B cell (primary cell): ENCODE data around the gene FXYD1. TPM values are rescaled to one million over a fixed set of nuclear protein-coding genes. Genes with fewer than 3 reads are reported as not detected.

Experiments used
- ATAC-seq: fragments of 200-7000 bp; cut with Tn5 transposase; one replicate; pipeline ENCODE4 v1.10.0; 2021; ENCODE audit warnings: low read depth, mild to moderate bottlenecking, moderate number of reproducible peaks, moderate library complexity
- CTCF ChIA-PET: fragments of 350-600 bp; sonication (Branson Sonifier 250); formaldehyde crosslinking; loops from one replicate; lab custom pipeline; 2021; ENCODE audit warnings: antibody characterized with exemption, inconsistent platforms; lab: Charles Lee
- POLR2A ChIA-PET: fragments of 350-600 bp; sonication (Branson Sonifier 250); formaldehyde crosslinking; loops from one replicate; lab custom pipeline; 2021; ENCODE audit warnings: antibody characterized with exemption; lab: Charles Lee
- DNase-seq: peaks from one replicate; pipeline ENCODE4 v3.0.0; 2013
- H2AFZ ChIP-seq: 2 replicates; pipeline ENCODE4 v1.6.1; 2012; ENCODE audit warnings: mild to moderate bottlenecking, low read depth, low read length; ENCODE audit not compliant: insufficient read depth, poor library complexity, severe bottlenecking
- H3K27ac ChIP-seq, 2 donors: 1 replicate in 1 of 2; 2 replicates in 1 of 2; pipeline ENCODE4 v1.5.1; 2012 to 2013; ENCODE audit warnings: low read length in 2 of 2, mild to moderate bottlenecking in 2 of 2, moderate library complexity in 1 of 2
- H3K27me3 ChIP-seq, 4 experiments: fragments of 200-600 bp in 1 of 4; sonication (generic) in 1 of 4; replicated peaks in 1 of 4; 1 replicate in 2 of 4; 2 replicates in 2 of 4; pipeline versions ENCODE4 v1.6.1 to v1.7.0; 2013 to 2016; ENCODE audit warnings: low read length in 3 of 4, mild to moderate bottlenecking in 2 of 4, mixed read lengths in 1 of 4, moderate library complexity in 1 of 4; ENCODE audit not compliant: insufficient read depth in 4 of 4, control insufficient read depth in 3 of 4; ENCODE audit errors: control extremely low read depth in 1 of 4
- H3K36me3 ChIP-seq, 2 experiments: replicated peaks in 1 of 2; 1 replicate in 1 of 2; 2 replicates in 1 of 2; pipeline versions ENCODE4 v1.6.1 to v1.7.1; 2013; ENCODE audit warnings: low read length in 1 of 2; ENCODE audit not compliant: insufficient read depth in 2 of 2, control insufficient read depth in 1 of 2; ENCODE audit errors: control extremely low read depth in 1 of 2, extremely low read depth in 1 of 2
- H3K4me1 ChIP-seq, 2 donors: fragments of 200-600 bp in 1 of 2; sonication (generic) in 1 of 2; 1 replicate in 1 of 2; 2 replicates in 1 of 2; pipeline versions ENCODE4 v1.5.1 to v1.6.1; 2013 to 2017; ENCODE audit warnings: low read length in 2 of 2; ENCODE audit not compliant: control insufficient read depth in 2 of 2, insufficient read depth in 2 of 2
- H3K4me2 ChIP-seq: replicated peaks from 2 replicates; pipeline ENCODE3; 2012; ENCODE audit warnings: mild to moderate bottlenecking, low read depth, low read length; ENCODE audit not compliant: poor library complexity, severe bottlenecking
- H3K4me3 ChIP-seq, 5 experiments: fragments of 200-600 bp in 1 of 5; sonication (generic) in 1 of 5; 1 replicate in 3 of 5; 2 replicates in 2 of 5; pipeline versions ENCODE4 v1.5.1 to v1.7.0; 2011 to 2016; ENCODE audit warnings: low read length in 4 of 5, mild to moderate bottlenecking in 4 of 5, low read depth in 2 of 5, control low read depth in 1 of 5, moderate library complexity in 1 of 5; ENCODE audit not compliant: insufficient read depth in 1 of 5; ENCODE audit errors: control extremely low read depth in 1 of 5, extremely low read depth in 1 of 5
- H3K79me2 ChIP-seq: fragments of 200-600 bp; sonication (generic); one replicate; pipeline ENCODE4 v1.6.0; 2016; ENCODE audit warnings: low read length; ENCODE audit not compliant: control insufficient read depth, insufficient read depth
- H3K9ac ChIP-seq: fragments of 200-600 bp; sonication (generic); 2 replicates; pipeline ENCODE4 v1.6.1; 2017; ENCODE audit warnings: mild to moderate bottlenecking, low read length, moderate library complexity
- H3K9me3 ChIP-seq, 3 donors: one replicate each; pipeline versions ENCODE4 v1.6.1 to v1.7.1; 2013; ENCODE audit warnings: low read length in 2 of 3; ENCODE audit not compliant: control insufficient read depth in 2 of 3, insufficient read depth in 1 of 3; ENCODE audit errors: control extremely low read depth in 1 of 3
- H4K20me1 ChIP-seq: 2 replicates; pipeline ENCODE4 v1.6.0; 2012; ENCODE audit warnings: mild to moderate bottlenecking, low read length; ENCODE audit not compliant: insufficient read depth, control insufficient read depth, poor library complexity, severe bottlenecking
- H3K27ac Mint-ChIP-seq: one replicate; pipeline ENCODE4 v1.8.0; 2021; ENCODE audit warnings: mixed read lengths
- H3K27me3 Mint-ChIP-seq: one replicate; pipeline ENCODE4 v1.8.0; 2021; ENCODE audit warnings: mixed read lengths
- H3K4me1 Mint-ChIP-seq: one replicate; pipeline ENCODE4 v1.8.0; 2021; ENCODE audit warnings: mixed read lengths
- H3K4me3 Mint-ChIP-seq: one replicate; pipeline ENCODE4 v1.8.0; 2021; ENCODE audit warnings: mixed read lengths
- H3K9me3 Mint-ChIP-seq: one replicate; pipeline ENCODE4 v1.8.0; 2022; ENCODE audit warnings: mixed read lengths; ENCODE audit not compliant: insufficient read depth
- EZH2 ChIP-seq: IDR thresholded peaks from 2 replicates; pipeline ENCODE4 v1.6.1; 2012; ENCODE audit warnings: borderline replicate concordance, low read depth, mild to moderate bottlenecking, moderate library complexity, low read length; ENCODE audit not compliant: insufficient read depth, poor library complexity, severe bottlenecking
- WGBS: methylation state at CpG from one replicate; pipeline ENCODE4 v1.1.5; 2013; ENCODE audit warnings: missing lambda C conversion rate; ENCODE audit not compliant: insufficient coverage; 5-methylcytosine and 5-hydroxymethylcytosine counted together
- intact Hi-C: fragments of 100-400 bp; cut with micrococcal nuclease; formaldehyde crosslinking; loops from one replicate; pipeline ENCODE4 v1.10.0; 2022
- polyA plus RNA-seq: library from polyadenylated mRNA; depleted of rRNA; stranded (reverse); fragments of >200 nt; gene quantifications from 2 replicates; pipeline ENCODE4 v1.2.3, GENCODE V29; 2012
- total RNA-seq, 2 donors: library from RNA; stranded (reverse); fragments of 120-200 nt in 1 of 2; gene quantifications; 1 replicate in 1 of 2; 2 replicates in 1 of 2; pipeline versions ENCODE4 v1.2.3 to v1.2.4, GENCODE V29; 2013 to 2022
- TF ChIP-seq, protein P1 (sequence below): fragments of 200-600 bp; IDR thresholded peaks from one replicate; pipeline ENCODE4 v1.8.0; 2022; ENCODE audit warnings: antibody characterized with exemption, mild to moderate bottlenecking

Gene FXYD1
- total and polyA plus RNA-seq, 2 donors (not counting 1 experiment from before 2014, with no cell fraction given): 3.1 to 4.7 TPM

DNA sequence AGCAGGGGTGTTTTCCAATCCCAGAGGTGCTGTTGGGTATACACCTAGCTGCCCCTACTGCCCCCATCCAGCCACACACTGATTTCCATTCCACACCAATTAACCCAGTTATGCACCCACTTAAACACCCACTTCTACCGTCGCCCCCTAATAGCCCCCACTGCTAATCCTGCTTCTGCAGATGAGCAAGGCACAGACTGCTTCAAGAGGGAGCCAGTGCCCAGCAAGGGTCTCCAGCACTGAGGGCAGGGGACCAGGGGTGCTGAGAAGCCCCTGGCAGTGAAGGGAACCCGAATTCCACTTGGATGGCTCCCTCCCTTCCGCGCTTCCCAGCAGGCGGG lies 5.6 kb downstream of the FXYD1 start:
- Histone ChIP-seq H2AFZ (no peak overlapping the region), H3K9ac (no peak overlapping the region), H3K4me2 (no peak overlapping the region), H3K27me3 (peaks cover 0 to 13% (median 3%) of the 10 kb centered on the region in 4 experiments), H3K4me3 (no peak overlapping the region), H3K9me3 (no peaks in the 10 kb centered on the region), H3K27ac (no peak overlapping the region), H3K36me3 (no peaks in the 10 kb centered on the region), H3K79me2 (no peaks in the 10 kb centered on the region), H3K4me1 (peaks cover 25 to 37% of the 10 kb centered on the region in 2 donors), H4K20me1 (no peaks in the 10 kb centered on the region)
- TF ChIP-seq, protein P1, sequence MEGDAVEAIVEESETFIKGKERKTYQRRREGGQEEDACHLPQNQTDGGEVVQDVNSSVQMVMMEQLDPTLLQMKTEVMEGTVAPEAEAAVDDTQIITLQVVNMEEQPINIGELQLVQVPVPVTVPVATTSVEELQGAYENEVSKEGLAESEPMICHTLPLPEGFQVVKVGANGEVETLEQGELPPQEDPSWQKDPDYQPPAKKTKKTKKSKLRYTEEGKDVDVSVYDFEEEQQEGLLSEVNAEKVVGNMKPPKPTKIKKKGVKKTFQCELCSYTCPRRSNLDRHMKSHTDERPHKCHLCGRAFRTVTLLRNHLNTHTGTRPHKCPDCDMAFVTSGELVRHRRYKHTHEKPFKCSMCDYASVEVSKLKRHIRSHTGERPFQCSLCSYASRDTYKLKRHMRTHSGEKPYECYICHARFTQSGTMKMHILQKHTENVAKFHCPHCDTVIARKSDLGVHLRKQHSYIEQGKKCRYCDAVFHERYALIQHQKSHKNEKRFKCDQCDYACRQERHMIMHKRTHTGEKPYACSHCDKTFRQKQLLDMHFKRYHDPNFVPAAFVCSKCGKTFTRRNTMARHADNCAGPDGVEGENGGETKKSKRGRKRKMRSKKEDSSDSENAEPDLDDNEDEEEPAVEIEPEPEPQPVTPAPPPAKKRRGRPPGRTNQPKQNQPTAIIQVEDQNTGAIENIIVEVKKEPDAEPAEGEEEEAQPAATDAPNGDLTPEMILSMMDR: no peak
- TF ChIP-seq EZH2: no peak
- no peak for ATAC-seq
- WGBS: 82% methylated on average over 3 of the region's 6 CpGs
- intact Hi-C loops: loop anchor here (10.0 kb wide), 2 partner anchors 181 to 351 kb away; partner anchors contain the start of genes CD22 and KRTDAP
- no peak for DNase-seq
- peaks cover 9% of the 10 kb centered on the region for H3K27me3 Mint-ChIP-seq
- no peaks in the 10 kb centered on the region for H3K9me3 Mint-ChIP-seq
- H3K4me1 Mint-ChIP-seq: peaks cover 32% of the 10 kb centered on the region
- CTCF ChIA-PET: interaction anchor here (1.0 to 7.0 kb wide), 5 partner anchors 8 to 125 kb away, joined by 3 to 77 read pairs (median 3); partner anchors contain the start of genes FXYD5 and USF2
- H3K4me3 Mint-ChIP-seq: peak overlapping the region; percentile 62
- POLR2A ChIA-PET: no interaction called here
- H3K27ac Mint-ChIP-seq: no peak overlapping the region

DNA sequence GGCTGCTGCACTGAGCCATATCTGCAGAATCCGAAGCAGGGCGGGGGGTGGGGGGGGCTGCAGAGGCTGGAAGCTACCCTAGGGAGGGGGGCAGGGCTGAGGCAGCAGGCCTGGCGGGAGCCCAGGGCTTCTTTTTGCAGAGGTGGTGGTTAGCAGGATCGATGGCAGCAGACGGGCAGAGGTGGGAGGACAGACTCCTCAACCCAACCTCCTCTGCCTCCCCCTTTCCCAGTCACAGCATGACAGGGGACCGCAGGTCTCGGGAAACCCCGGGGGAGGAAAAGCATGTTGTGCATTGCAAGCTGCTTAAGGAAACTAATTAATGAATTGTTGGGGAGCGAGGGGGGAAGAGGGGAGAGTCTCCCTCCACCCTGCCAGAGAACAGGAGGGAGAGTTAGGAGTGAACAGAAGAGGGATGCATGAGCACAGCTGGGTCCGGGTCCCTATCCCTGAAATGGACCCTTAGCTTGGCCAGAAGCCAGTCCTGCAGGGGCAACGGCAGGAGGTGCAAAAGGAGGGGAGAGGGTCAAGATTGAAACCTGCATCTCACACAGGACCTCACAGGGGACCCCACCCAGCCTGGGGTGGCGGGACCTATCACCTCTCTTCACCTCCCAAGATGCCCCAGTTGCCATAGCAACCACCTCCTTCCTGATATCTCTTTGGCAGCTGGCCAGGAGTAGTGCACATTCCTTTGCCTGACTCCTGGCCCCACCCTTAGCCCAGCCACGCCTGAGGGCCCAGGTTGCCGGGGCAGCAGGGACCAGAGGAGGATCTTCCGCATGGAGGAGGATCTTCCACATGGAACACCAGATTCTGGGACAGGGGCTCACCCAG lies 6.2 kb downstream of the FXYD1 start:
- H4K20me1 ChIP-seq: no peaks in the 10 kb centered on the region
- no peak for ATAC-seq
- Mint-ChIP-seq H3K9me3 (no peaks in the 10 kb centered on the region), H3K4me1 (peaks cover 32% of the 10 kb centered on the region), H3K4me3 (no peak overlapping the region), H3K27ac (no peak overlapping the region), H3K27me3 (peaks cover 9% of the 10 kb centered on the region)
- no peak overlapping the region for H3K4me3 ChIP-seq
- peaks cover 25 to 37% of the 10 kb centered on the region in 2 donors for H3K4me1 ChIP-seq
- peaks cover 0 to 11% (median 3%) of the 10 kb centered on the region in 4 experiments for H3K27me3 ChIP-seq
- peak; percentile 50 for DNase-seq
- H3K36me3 ChIP-seq: no peaks in the 10 kb centered on the region
- intact Hi-C loops: loop anchor here (10.0 kb wide), 2 partner anchors 180 to 350 kb away; partner anchors contain the start of genes CD22 and KRTDAP
- H3K79me2 ChIP-seq: no peaks in the 10 kb centered on the region
- no peak overlapping the region for H3K4me2 ChIP-seq
- no peaks in the 10 kb centered on the region for H3K9me3 ChIP-seq
- CTCF ChIA-PET: interaction anchor here (0.7 to 7.0 kb wide), 6 partner anchors 7 to 124 kb away, joined by 3 to 77 read pairs (median 4); partner anchors contain the start of genes FXYD5 and USF2
- no peak overlapping the region for H2AFZ ChIP-seq
- no peak overlapping the region for H3K27ac ChIP-seq
- no peak overlapping the region for H3K9ac ChIP-seq
- 67% methylated on average over 4 of the region's 15 CpGs for WGBS
- POLR2A ChIA-PET: no interaction called here
- TF ChIP-seq EZH2: no peak
- TF ChIP-seq, protein P1: no peak
